Naive thymus-derived CD4-positive, alpha-beta T cell (primary cell): ENCODE results near the gene POPDC3. TPM values are rescaled to one million over a fixed set of nuclear protein-coding genes. Genes with fewer than 3 reads are reported as not detected.
"Not testable (repeated sequence)": the region's sequence is repeated elsewhere in the genome, so short reads cannot be mapped to it uniquely, and the experiment has no call there.

Source experiments
- ATAC-seq: fragments of 150-1000 bp; cut with Tn5 transposase; 2 replicates; pipeline ENCODE4 v1.10.0; 2021; ENCODE audit warnings: mild to moderate bottlenecking, moderate library complexity
- CTCF ChIA-PET: fragments of 350-600 bp; sonication (Branson Sonifier 250); formaldehyde crosslinking; loops from one replicate; lab custom pipeline; 2021; ENCODE audit warnings: antibody characterized with exemption; lab: Charles Lee
- POLR2A ChIA-PET: fragments of 350-600 bp; sonication (Branson Sonifier 250); formaldehyde crosslinking; loops from one replicate; lab custom pipeline; 2021; ENCODE audit warnings: antibody characterized with exemption, inconsistent platforms; lab: Charles Lee
- DNase-seq, 9 donors: peaks; one replicate each; pipeline versions ENCODE4 v3.0.0 to v3.0.0-alpha.2; 2020 to 2022; ENCODE audit warnings: mixed read lengths in 1 of 9
- H3K27ac ChIP-seq: one replicate; pipeline ENCODE4 v1.7.0; 2013; ENCODE audit warnings: mild to moderate bottlenecking, low read depth, low read length, moderate library complexity
- H3K27me3 ChIP-seq, 2 donors: one replicate each; pipeline ENCODE4 v1.7.0; 2013; ENCODE audit warnings: low read length in 2 of 2, mild to moderate bottlenecking in 2 of 2, moderate library complexity in 2 of 2; ENCODE audit not compliant: control insufficient read depth in 2 of 2, insufficient read depth in 2 of 2
- H3K36me3 ChIP-seq, 3 experiments: 1 replicate in 2 of 3; 2 replicates in 1 of 3; pipeline ENCODE4 v1.7.0; 2013; ENCODE audit warnings: low read length in 3 of 3, mild to moderate bottlenecking in 3 of 3, moderate library complexity in 1 of 3; ENCODE audit not compliant: insufficient read depth in 3 of 3, control insufficient read depth in 2 of 3
- H3K4me1 ChIP-seq, 2 donors: one replicate each; pipeline ENCODE4 v1.7.0; 2013; ENCODE audit warnings: low read length in 2 of 2, mild to moderate bottlenecking in 2 of 2, moderate library complexity in 1 of 2; ENCODE audit not compliant: control insufficient read depth in 2 of 2, insufficient read depth in 2 of 2
- H3K4me3 ChIP-seq: 2 replicates; pipeline ENCODE4 v1.7.0; 2013; ENCODE audit warnings: mild to moderate bottlenecking, low read length
- H3K9me3 ChIP-seq, 3 experiments: 1 replicate in 2 of 3; 2 replicates in 1 of 3; pipeline ENCODE4 v1.7.0; 2013; ENCODE audit warnings: low read length in 3 of 3; ENCODE audit not compliant: control insufficient read depth in 2 of 3
- H3K27ac Mint-ChIP-seq, 9 donors: one replicate each; pipeline ENCODE4 v1.8.0; 2020 to 2022; ENCODE audit warnings: mixed read lengths in 9 of 9, mild to moderate bottlenecking in 8 of 9, moderate library complexity in 5 of 9, inconsistent platforms in 2 of 9
- H3K27me3 Mint-ChIP-seq, 5 donors: one replicate each; pipeline ENCODE4 v1.8.0; 2021 to 2022; ENCODE audit warnings: mixed read lengths in 5 of 5, mild to moderate bottlenecking in 1 of 5
- H3K36me3 Mint-ChIP-seq, 5 donors: one replicate each; pipeline ENCODE4 v1.8.0; 2020 to 2022; ENCODE audit warnings: mixed read lengths in 5 of 5, mild to moderate bottlenecking in 3 of 5, inconsistent platforms in 1 of 5
- H3K4me1 Mint-ChIP-seq, 7 donors: one replicate each; pipeline ENCODE4 v1.8.0; 2020 to 2022; ENCODE audit warnings: mixed read lengths in 7 of 7, mild to moderate bottlenecking in 3 of 7, inconsistent platforms in 1 of 7
- H3K4me3 Mint-ChIP-seq, 10 donors: one replicate each; pipeline ENCODE4 v1.8.0; 2020 to 2022; ENCODE audit warnings: mild to moderate bottlenecking in 10 of 10, mixed read lengths in 10 of 10, moderate library complexity in 6 of 10, inconsistent platforms in 2 of 10
- H3K9me3 Mint-ChIP-seq, 11 donors: one replicate each; pipeline ENCODE4 v1.8.0; 2020 to 2022; ENCODE audit warnings: mixed read lengths in 11 of 11, mild to moderate bottlenecking in 4 of 11, inconsistent platforms in 1 of 11, moderate library complexity in 1 of 11
- intact Hi-C, 2 donors: fragments of 100-400 bp; cut with micrococcal nuclease; formaldehyde crosslinking; loops; one replicate each; pipeline ENCODE4 v1.15.1; 2023
- polyA plus RNA-seq, 2 donors: library from polyadenylated mRNA; unstranded; fragments of 300-500 nt; fragmentation: Illumina TruSeq; gene quantifications; one replicate each; pipeline ENCODE4 v1.2.3, GENCODE V29; 2021
- total RNA-seq, 6 experiments: library from RNA in 5 of 6; stranded (reverse) in 5 of 6; gene quantifications; 1 replicate in 5 of 6; 2 replicates in 1 of 6; pipeline ENCODE4 v1.2.3 and lab custom pipeline; 2021 to 2026

POPDC3 gene
- total and polyA plus RNA-seq, 7 experiments from 2014 or later, result not detected

- Mint-ChIP-seq H3K9me3 (peaks cover 0 to 5% (median 0%) of the 10 kb centered on the region in 11 donors), H3K36me3 (no peaks in the 10 kb centered on the region), H3K27ac (no peak overlapping the region), H3K4me3 (no peak overlapping the region), H3K27me3 (peaks cover 53 to 68% (median 61%) of the 10 kb centered on the region in 5 donors), H3K4me1 (peaks cover 0 to 15% (median 8%) of the 10 kb centered on the region in 7 donors)
- Histone ChIP-seq H3K27ac (no peak overlapping the region), H3K4me3 (no peak overlapping the region), H3K9me3 (no peaks in the 10 kb centered on the region), H3K27me3 (peaks cover 0 to 7% of the 10 kb centered on the region in 2 donors), H3K36me3 (no peaks in the 10 kb centered on the region), H3K4me1 (no peaks in the 10 kb centered on the region)
- CTCF ChIA-PET, result no interaction called here
- intact Hi-C loops, result loop anchor here in 1 of 2 donors (5.0 kb wide), 1 partner anchor 224 kb away; the partner anchor contains the start of gene PREP
- DNase-seq (no peak), ATAC-seq (no peak)
- POLR2A ChIA-PET, result no interaction called here
Observed at GRCh38 chr6:105178110-105178509, 1.7 kb downstream of the POPDC3 start.

- H3K36me3 ChIP-seq, result no peaks in the 10 kb centered on the region
- Mint-ChIP-seq H3K27me3 (peaks cover 51 to 63% (median 56%) of the 10 kb centered on the region in 5 donors), H3K36me3 (no peaks in the 10 kb centered on the region), H3K27ac (no peak overlapping the region), H3K4me1 (peaks cover 0 to 15% (median 8%) of the 10 kb centered on the region in 7 donors), H3K4me3 (no peak overlapping the region), H3K9me3 (peaks cover 0 to 5% (median 0%) of the 10 kb centered on the region in 11 donors)
- no peak overlapping the region for H3K4me3 ChIP-seq
- POLR2A ChIA-PET, result no interaction called here
- H3K4me1 ChIP-seq, result no peaks in the 10 kb centered on the region
- no peak for ATAC-seq
- intact Hi-C loops, result loop anchor here in 1 of 2 donors (5.0 kb wide), 1 partner anchor 225 kb away; the partner anchor contains the start of gene PREP
- no peak overlapping the region for H3K27ac ChIP-seq
- DNase-seq, result no peak
- peaks cover 0 to 7% of the 10 kb centered on the region in 2 donors for H3K27me3 ChIP-seq
- H3K9me3 ChIP-seq, result no peaks in the 10 kb centered on the region
- CTCF ChIA-PET, result no interaction called here
Observed at GRCh38 chr6:105177556-105177955, 2.3 kb downstream of the POPDC3 start.

DNA sequence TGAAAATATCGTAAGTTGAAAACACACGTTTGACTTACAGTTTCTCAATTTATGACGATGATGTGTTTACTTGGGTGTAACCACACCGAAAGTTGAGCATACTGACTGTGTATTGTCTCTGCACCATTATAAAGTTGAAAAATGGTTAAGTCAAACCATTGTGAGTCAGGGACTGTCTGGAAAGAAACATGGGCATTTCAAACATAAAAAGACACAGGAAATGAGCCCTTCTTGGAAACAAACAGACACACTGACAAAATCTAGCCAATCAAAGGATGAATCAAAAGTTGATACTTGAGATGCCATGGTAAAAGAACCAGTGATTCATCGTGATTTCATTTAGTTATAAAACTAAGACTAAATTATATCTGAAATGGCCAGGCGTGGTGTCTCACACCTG is 5.3 kb downstream of the POPDC3 start:
- Histone ChIP-seq H3K4me1 (no peaks in the 10 kb centered on the region), H3K9me3 (no peaks in the 10 kb centered on the region), H3K27ac (no peak overlapping the region), H3K4me3 (no peak overlapping the region), H3K36me3 (no peaks in the 10 kb centered on the region), H3K27me3 (peaks cover 0 to 5% of the 10 kb centered on the region in 2 donors)
- Mint-ChIP-seq H3K36me3 (no peaks in the 10 kb centered on the region), H3K4me3 (no peak overlapping the region), H3K9me3 (peaks cover 0 to 5% (median 0%) of the 10 kb centered on the region in 11 donors), H3K4me1 (peaks cover 0 to 6% (median 0%) of the 10 kb centered on the region in 7 donors), H3K27ac (no peak overlapping the region), H3K27me3 (peaks cover 40 to 51% (median 42%) of the 10 kb centered on the region in 5 donors)
- intact Hi-C loops, result no loop called here
- ChIA-PET CTCF (no interaction called here), POLR2A (no interaction called here)
- DNase-seq, result no peak
- no peak for ATAC-seq

GRCh38 chr6:105172515-105172914 is 7.3 kb downstream of the POPDC3 start:
- POLR2A ChIA-PET, H3K27ac ChIP-seq, H3K36me3 ChIP-seq, intact Hi-C loops, CTCF ChIA-PET, H3K9me3 ChIP-seq, H3K27me3 ChIP-seq, H3K4me3 ChIP-seq, H3K4me1 Mint-ChIP-seq, H3K9me3 Mint-ChIP-seq, ATAC-seq, H3K4me3 Mint-ChIP-seq, H3K36me3 Mint-ChIP-seq, H3K4me1 ChIP-seq, H3K27ac Mint-ChIP-seq, DNase-seq: not testable (repeated sequence)
- peaks cover 27 to 45% (median 38%) of the 10 kb centered on the region in 5 donors for H3K27me3 Mint-ChIP-seq

GRCh38 chr6:105170059-105170458 is 9.8 kb downstream of the POPDC3 start:
- ChIA-PET POLR2A (no interaction called here), CTCF (no interaction called here)
- Histone ChIP-seq H3K36me3 (no peaks in the 10 kb centered on the region), H3K9me3 (no peaks in the 10 kb centered on the region), H3K4me3 (no peak overlapping the region), H3K27ac (no peak overlapping the region), H3K27me3 (peaks cover 0 to 5% of the 10 kb centered on the region in 2 donors), H3K4me1 (no peaks in the 10 kb centered on the region)
- no peak overlapping the region for H3K27ac Mint-ChIP-seq
- no peaks in the 10 kb centered on the region for H3K4me1 Mint-ChIP-seq
- H3K4me3 Mint-ChIP-seq, result no peak overlapping the region
- intact Hi-C loops, result no loop called here
- H3K9me3 Mint-ChIP-seq, result peaks cover 0 to 3% (median 0%) of the 10 kb centered on the region in 11 donors
- DNase-seq (no peak), ATAC-seq (no peak)
- H3K27me3 Mint-ChIP-seq, result peaks cover 31 to 56% (median 52%) of the 10 kb centered on the region in 5 donors
- H3K36me3 Mint-ChIP-seq, result no peaks in the 10 kb centered on the region

DNA sequence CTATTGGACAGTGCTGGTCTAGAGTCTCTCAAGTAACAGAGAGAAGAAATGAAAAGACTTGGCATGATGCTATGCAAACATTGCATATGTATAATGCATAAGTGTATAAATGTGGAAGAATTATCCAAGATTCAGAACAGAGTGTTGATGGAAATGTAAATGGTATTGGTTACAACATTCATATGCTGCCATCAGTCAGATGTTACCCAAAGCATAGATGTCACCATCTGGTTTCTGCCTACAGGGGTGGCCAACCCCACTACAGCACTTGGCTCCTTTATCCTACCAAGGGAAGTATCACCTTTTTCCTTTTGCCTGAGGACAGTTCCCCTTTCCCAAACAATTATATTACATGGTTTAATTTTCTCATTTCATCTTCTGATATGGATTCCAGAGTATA is 11.9 kb downstream of the POPDC3 start:
- H3K27ac Mint-ChIP-seq, result no peak overlapping the region
- ChIA-PET POLR2A (no interaction called here), CTCF (no interaction called here)
- Histone ChIP-seq H3K27me3 (peaks cover 0 to 5% of the 10 kb centered on the region in 2 donors), H3K4me3 (no peak overlapping the region), H3K9me3 (no peaks in the 10 kb centered on the region), H3K4me1 (no peaks in the 10 kb centered on the region), H3K36me3 (no peaks in the 10 kb centered on the region), H3K27ac (no peak overlapping the region)
- DNase-seq, result no peak
- peaks cover 31 to 56% (median 49%) of the 10 kb centered on the region in 5 donors for H3K27me3 Mint-ChIP-seq
- H3K4me1 Mint-ChIP-seq, result no peaks in the 10 kb centered on the region
- no peak for ATAC-seq
- intact Hi-C loops, result no loop called here
- H3K9me3 Mint-ChIP-seq, result peaks cover 0 to 3% (median 0%) of the 10 kb centered on the region in 11 donors
- no peak overlapping the region for H3K4me3 Mint-ChIP-seq
- no peaks in the 10 kb centered on the region for H3K36me3 Mint-ChIP-seq

- peaks cover 25 to 55% (median 47%) of the 10 kb centered on the region in 5 donors for H3K27me3 Mint-ChIP-seq
- H3K4me3 Mint-ChIP-seq, result no peak overlapping the region
- Histone ChIP-seq H3K9me3 (no peaks in the 10 kb centered on the region), H3K4me3 (no peak overlapping the region), H3K27me3 (peaks cover 0 to 3% of the 10 kb centered on the region in 2 donors), H3K27ac (no peak overlapping the region), H3K36me3 (no peaks in the 10 kb centered on the region), H3K4me1 (no peaks in the 10 kb centered on the region)
- no peaks in the 10 kb centered on the region for H3K4me1 Mint-ChIP-seq
- H3K27ac Mint-ChIP-seq, result no peak overlapping the region
- DNase-seq (no peak), ATAC-seq (no peak)
- POLR2A ChIA-PET, result no interaction called here
- no peaks in the 10 kb centered on the region for H3K9me3 Mint-ChIP-seq
- intact Hi-C loops, result no loop called here
- CTCF ChIA-PET, result no interaction called here
- no peaks in the 10 kb centered on the region for H3K36me3 Mint-ChIP-seq
Observed at GRCh38 chr6:105164418-105164817, 15.4 kb downstream of the POPDC3 start.
